Central memory CD8-positive, alpha-beta T cell (primary cell): ENCODE results near the gene TAS2R9.
"Not testable (repeated sequence)": the region's sequence is repeated elsewhere in the genome, so short reads cannot be mapped to it uniquely, and the experiment has no call there.

Experiments used
- ATAC-seq: fragments of 150-1000 bp; cut with Tn5 transposase; replicated peaks from 2 replicates; pipeline ENCODE4 v1.10.0; 2022; ENCODE audit warnings: mild to moderate bottlenecking, moderate FRiP score, moderate number of reproducible peaks; ENCODE audit not compliant: poor library complexity, severe bottlenecking; ENCODE audit errors: extremely low read depth
- DNase-seq, 2 donors: peaks; one replicate each; pipeline ENCODE4 v3.0.0; 2021; ENCODE audit warnings: low spot score in 2 of 2
- H3K27ac Mint-ChIP-seq: one replicate; pipeline ENCODE4 v1.8.0; 2022; ENCODE audit warnings: low read depth, mild to moderate bottlenecking, moderate library complexity, mixed read lengths
- H3K27me3 Mint-ChIP-seq: one replicate; pipeline ENCODE4 v1.8.0; 2022; ENCODE audit warnings: mixed read lengths
- H3K36me3 Mint-ChIP-seq: one replicate; pipeline ENCODE4 v1.8.0; 2022; ENCODE audit warnings: mild to moderate bottlenecking, moderate library complexity, mixed read lengths; ENCODE audit not compliant: insufficient read depth
- H3K4me1 Mint-ChIP-seq: one replicate; pipeline ENCODE4 v1.8.0; 2022; ENCODE audit warnings: mixed read lengths
- H3K4me3 Mint-ChIP-seq: one replicate; pipeline ENCODE4 v1.8.0; 2022; ENCODE audit warnings: mild to moderate bottlenecking, moderate library complexity, mixed read lengths
- H3K9me3 Mint-ChIP-seq: one replicate; pipeline ENCODE4 v1.8.0; 2022; ENCODE audit warnings: mixed read lengths

TAS2R9 gene

GRCh38 chr12:10802587-10802986 lies 7.4 kb downstream of the TAS2R9 start, which contains the start of gene TAS2R7:
Gene TAS2R7, minus strand, starts transcription at chr12:10802627. Its CDS starts 57 bp downstream, at chr12:10802570.
- Mint-ChIP-seq H3K36me3 (no peaks in the 10 kb centered on the region), H3K4me1 (no peaks in the 10 kb centered on the region), H3K4me3 (no peak within 1 kb of the TSS), H3K9me3 (no peaks in the 10 kb centered on the region), H3K27ac (no peak within 1 kb of the TSS), H3K27me3 (peaks cover 76% of the 10 kb centered on the region)
- ATAC-seq, result no peak
- DNase-seq, result no peak

GRCh38 chr12:10801741-10802140 lies 8.2 kb downstream of the TAS2R9 start:
- no peak overlapping the region for H3K27ac Mint-ChIP-seq
- DNase-seq (no peak), ATAC-seq (no peak)
- no peaks in the 10 kb centered on the region for H3K9me3 Mint-ChIP-seq
- H3K4me1 Mint-ChIP-seq, result no peaks in the 10 kb centered on the region
- no peaks in the 10 kb centered on the region for H3K36me3 Mint-ChIP-seq
- peaks cover 85% of the 10 kb centered on the region for H3K27me3 Mint-ChIP-seq
- no peak overlapping the region for H3K4me3 Mint-ChIP-seq

- peaks cover 46% of the 10 kb centered on the region for H3K27me3 Mint-ChIP-seq
- H3K4me1 Mint-ChIP-seq, result no peaks in the 10 kb centered on the region
- no peaks in the 10 kb centered on the region for H3K36me3 Mint-ChIP-seq
- ATAC-seq (no peak), DNase-seq (no peak)
- H3K4me3 Mint-ChIP-seq, result no peak overlapping the region
- no peaks in the 10 kb centered on the region for H3K9me3 Mint-ChIP-seq
- H3K27ac Mint-ChIP-seq, result no peak overlapping the region
Measured at GRCh38 chr12:10794222-10794621, 15.7 kb downstream of the TAS2R9 start.

- DNase-seq, H3K36me3 Mint-ChIP-seq, H3K9me3 Mint-ChIP-seq, H3K4me1 Mint-ChIP-seq, ATAC-seq, H3K4me3 Mint-ChIP-seq, H3K27ac Mint-ChIP-seq: not testable (repeated sequence)
- H3K27me3 Mint-ChIP-seq, result peaks cover 35% of the 10 kb centered on the region
Measured at GRCh38 chr12:10791769-10792168, 18.2 kb downstream of the TAS2R9 start.

GRCh38 chr12:10783252-10783651 lies 26.7 kb downstream of the TAS2R9 start:
- no peak for DNase-seq
- no peaks in the 10 kb centered on the region for H3K36me3 Mint-ChIP-seq
- H3K9me3 Mint-ChIP-seq, result no peaks in the 10 kb centered on the region
- no peak overlapping the region for H3K4me3 Mint-ChIP-seq
- peaks cover 32% of the 10 kb centered on the region for H3K27me3 Mint-ChIP-seq
- no peak for ATAC-seq
- no peak overlapping the region for H3K27ac Mint-ChIP-seq
- no peaks in the 10 kb centered on the region for H3K4me1 Mint-ChIP-seq

- no peak for ATAC-seq
- no peaks in the 10 kb centered on the region for H3K9me3 Mint-ChIP-seq
- no peaks in the 10 kb centered on the region for H3K4me1 Mint-ChIP-seq
- H3K27me3 Mint-ChIP-seq, result peaks cover 38% of the 10 kb centered on the region
- no peaks in the 10 kb centered on the region for H3K36me3 Mint-ChIP-seq
- no peak overlapping the region for H3K27ac Mint-ChIP-seq
- H3K4me3 Mint-ChIP-seq, result no peak overlapping the region
- DNase-seq, result no peak
Measured at GRCh38 chr12:10779103-10779502, 30.9 kb downstream of the TAS2R9 start.

- peaks cover 84% of the 10 kb centered on the region for H3K27me3 Mint-ChIP-seq
- DNase-seq (no peak), ATAC-seq (no peak)
- no peaks in the 10 kb centered on the region for H3K9me3 Mint-ChIP-seq
- H3K27ac Mint-ChIP-seq, result no peak overlapping the region
- H3K36me3 Mint-ChIP-seq, result no peaks in the 10 kb centered on the region
- H3K4me3 Mint-ChIP-seq, result no peak overlapping the region
- no peaks in the 10 kb centered on the region for H3K4me1 Mint-ChIP-seq
Measured at GRCh38 chr12:10771132-10771733, 38.7 kb downstream of the TAS2R9 start.

- Mint-ChIP-seq H3K9me3 (peaks cover 11% of the 10 kb centered on the region), H3K36me3 (peaks cover 2% of the 10 kb centered on the region), H3K4me3 (no peak overlapping the region), H3K27ac (no peak overlapping the region), H3K27me3 (peaks cover 77% of the 10 kb centered on the region), H3K4me1 (no peaks in the 10 kb centered on the region)
- no peak for ATAC-seq
- no peak for DNase-seq
Measured at GRCh38 chr12:10759657-10760056, 50.3 kb downstream of the TAS2R9 start.
